Measurements from ENCODE around the gene MAN1A2.

- no peak for TF ChIP-seq CTCF (IDR thresholded peaks at IDR 0.05)
- TF ChIP-seq ZFX (IDR thresholded peaks at IDR 0.05; ENCODE audit: borderline replicate concordance) = no peak
Measured at GRCh38 chr1:117576236-117576635, 209.0 kb downstream of the MAN1A2 start.
